Trophoblast cell (in vitro differentiated cells and primary cell): ENCODE data around the gene TBXAS1.
"Not testable (repeated sequence)": the region's sequence is repeated elsewhere in the genome, so short reads cannot be mapped to it uniquely, and the experiment has no call there.

Experiments used
- DNase-seq, 2 donors: peaks; one replicate each; pipeline ENCODE4 v3.0.0-alpha.2; 2016
- H2AFZ ChIP-seq: 2 replicates; pipeline ENCODE4 v1.6.1; 2013; ENCODE audit warnings: low read length, moderate library complexity, mild to moderate bottlenecking; ENCODE audit not compliant: insufficient read depth, poor library complexity
- H2AK5ac ChIP-seq: 2 replicates; pipeline ENCODE4 v1.6.1; 2013; ENCODE audit warnings: mild to moderate bottlenecking, low read length
- H2BK120ac ChIP-seq: 2 replicates; pipeline ENCODE4 v1.6.1; 2013; ENCODE audit warnings: low read length, mild to moderate bottlenecking, moderate library complexity; ENCODE audit not compliant: insufficient read depth, poor library complexity
- H2BK12ac ChIP-seq: 2 replicates; pipeline ENCODE4 v1.6.1; 2013; ENCODE audit warnings: mild to moderate bottlenecking, low read length, moderate library complexity
- H2BK5ac ChIP-seq: 2 replicates; pipeline ENCODE4 v1.6.1; 2013; ENCODE audit warnings: low read length, low read depth, moderate library complexity, mild to moderate bottlenecking; ENCODE audit not compliant: poor library complexity
- H3K14ac ChIP-seq: 2 replicates; pipeline ENCODE4 v1.6.1; 2013; ENCODE audit warnings: mild to moderate bottlenecking, low read length
- H3K18ac ChIP-seq: 2 replicates; pipeline ENCODE4 v1.6.1; 2013; ENCODE audit warnings: mild to moderate bottlenecking, low read length
- H3K23ac ChIP-seq: 2 replicates; pipeline ENCODE4 v1.6.1; 2013; ENCODE audit warnings: low read length
- H3K27ac ChIP-seq: 2 replicates; pipeline ENCODE4 v1.5.1; 2013; ENCODE audit warnings: low read depth, mild to moderate bottlenecking, inconsistent platforms, low read length, moderate library complexity
- H3K27me3 ChIP-seq: 2 replicates; pipeline ENCODE4 v1.6.1; 2013; ENCODE audit warnings: inconsistent platforms, mild to moderate bottlenecking, low read length, moderate library complexity; ENCODE audit not compliant: insufficient read depth
- H3K36me3 ChIP-seq, 2 experiments: 1 replicate in 1 of 2; 2 replicates in 1 of 2; pipeline ENCODE4 v1.6.1; 2013; ENCODE audit warnings: low read length in 2 of 2, mild to moderate bottlenecking in 2 of 2, moderate library complexity in 1 of 2; ENCODE audit not compliant: insufficient read depth in 2 of 2, control insufficient read depth in 1 of 2
- H3K4ac ChIP-seq: 2 replicates; pipeline ENCODE4 v1.6.1; 2013; ENCODE audit warnings: low read depth, mild to moderate bottlenecking, low read length, moderate library complexity
- H3K4me1 ChIP-seq, 2 experiments: 1 replicate in 1 of 2; 2 replicates in 1 of 2; pipeline ENCODE4 v1.6.1; 2013; ENCODE audit warnings: low read length in 2 of 2, mild to moderate bottlenecking in 2 of 2, moderate library complexity in 1 of 2; ENCODE audit not compliant: insufficient read depth in 2 of 2, control insufficient read depth in 1 of 2
- H3K4me2 ChIP-seq: 2 replicates; pipeline ENCODE4 v1.6.1; 2013; ENCODE audit warnings: inconsistent platforms, mild to moderate bottlenecking, low read length, moderate library complexity
- H3K4me3 ChIP-seq: 2 replicates; pipeline ENCODE4 v1.5.1; 2013; ENCODE audit warnings: mild to moderate bottlenecking, low read depth, low read length, inconsistent platforms
- H3K79me1 ChIP-seq: one replicate; pipeline ENCODE4 v1.6.1; 2013; ENCODE audit warnings: low read length
- H3K79me2 ChIP-seq: 2 replicates; pipeline ENCODE4 v1.6.1; 2013; ENCODE audit warnings: low read length, mild to moderate bottlenecking; ENCODE audit not compliant: control insufficient read depth, insufficient read depth, poor library complexity
- H3K9ac ChIP-seq: 2 replicates; pipeline ENCODE4 v1.6.1; 2013; ENCODE audit warnings: mild to moderate bottlenecking, low read length
- H3K9me3 ChIP-seq: 2 replicates; pipeline ENCODE4 v1.6.1; 2013; ENCODE audit warnings: low read depth, mild to moderate bottlenecking, control low read depth, inconsistent platforms, low read length; ENCODE audit not compliant: insufficient read depth
- H4K12ac ChIP-seq: 2 replicates; pipeline ENCODE4 v1.6.1; 2013; ENCODE audit warnings: low read depth, mild to moderate bottlenecking, low read length, moderate library complexity
- H4K8ac ChIP-seq: 2 replicates; pipeline ENCODE4 v1.6.1; 2013; ENCODE audit warnings: low read depth, mild to moderate bottlenecking, low read length, moderate library complexity
- H4K91ac ChIP-seq: one replicate; pipeline ENCODE4 v1.6.1; 2013; ENCODE audit warnings: low read depth, mild to moderate bottlenecking, low read length, moderate library complexity
- WGBS: extraction: QIAGEN DNeasy Blood & Tissue Kit; methylation state at CpG from one replicate; pipeline ENCODE4 v1.1.7; 2013; ENCODE audit warnings: missing lambda C conversion rate; ENCODE audit not compliant: insufficient read length, insufficient coverage; ENCODE audit errors: extremely low coverage; 5-methylcytosine and 5-hydroxymethylcytosine counted together

Gene TBXAS1

GRCh38 chr7:139829775-139830117 is 682 bp downstream of the TBXAS1 start:
- Histone ChIP-seq H3K79me1 (no peaks in the 10 kb centered on the region), H3K4ac (no peak overlapping the region), H4K91ac (no peak overlapping the region), H3K9me3 (no peaks in the 10 kb centered on the region), H3K36me3 (no peaks in the 10 kb centered on the region), H3K9ac (no peak overlapping the region), H2BK5ac (no peak overlapping the region), H4K8ac (no peak overlapping the region), H3K79me2 (no peaks in the 10 kb centered on the region), H3K14ac (no peak overlapping the region), H3K23ac (no peak overlapping the region), H3K4me2 (no peak overlapping the region), H2BK120ac (no peak overlapping the region), H3K4me3 (no peak overlapping the region), H4K12ac (no peak overlapping the region), H3K4me1 (no peaks in the 10 kb centered on the region), H3K18ac (no peak overlapping the region), H2AFZ (no peak overlapping the region), H3K27ac (no peak overlapping the region), H2AK5ac (no peak overlapping the region), H3K27me3 (no peaks in the 10 kb centered on the region), H2BK12ac (no peak overlapping the region)
- WGBS, result no CpG with 5 or more reads among the region's 3 CpGs
- DNase-seq, result no peak

GRCh38 chr7:139830292-139830691 is 1.2 kb downstream of the TBXAS1 start:
- Histone ChIP-seq H4K8ac (no peak overlapping the region), H3K27me3 (no peaks in the 10 kb centered on the region), H3K4me1 (no peaks in the 10 kb centered on the region), H4K12ac (no peak overlapping the region), H3K79me2 (no peaks in the 10 kb centered on the region), H3K79me1 (no peaks in the 10 kb centered on the region), H2AK5ac (no peak overlapping the region), H3K27ac (no peak overlapping the region), H3K4me3 (no peak overlapping the region), H3K36me3 (no peaks in the 10 kb centered on the region), H3K4ac (no peak overlapping the region), H3K9me3 (no peaks in the 10 kb centered on the region), H2BK5ac (no peak overlapping the region), H2BK12ac (no peak overlapping the region), H3K4me2 (no peak overlapping the region), H2BK120ac (no peak overlapping the region), H3K9ac (no peak overlapping the region), H3K18ac (no peak overlapping the region), H4K91ac (no peak overlapping the region), H3K14ac (no peak overlapping the region), H2AFZ (no peak overlapping the region), H3K23ac (no peak overlapping the region)
- WGBS, result no CpG with 5 or more reads among the region's 4 CpGs
- no peak for DNase-seq

- no CpG with 5 or more reads among the region's 3 CpGs for WGBS
- H3K79me1 ChIP-seq, result no peaks in the 10 kb centered on the region
- H3K4me2 ChIP-seq, result no peak overlapping the region
- H3K4me1 ChIP-seq, result no peaks in the 10 kb centered on the region
- no peaks in the 10 kb centered on the region for H3K36me3 ChIP-seq
- DNase-seq, result no peak
- H3K4me3 ChIP-seq, result no peak overlapping the region
- H2AK5ac ChIP-seq, result no peak overlapping the region
- no peaks in the 10 kb centered on the region for H3K9me3 ChIP-seq
- H4K12ac ChIP-seq, result no peak overlapping the region
- no peak overlapping the region for H3K14ac ChIP-seq
- H2BK5ac ChIP-seq, result no peak overlapping the region
- no peaks in the 10 kb centered on the region for H3K79me2 ChIP-seq
- no peak overlapping the region for H2BK12ac ChIP-seq
- no peak overlapping the region for H3K4ac ChIP-seq
- no peak overlapping the region for H2BK120ac ChIP-seq
- no peak overlapping the region for H3K27ac ChIP-seq
- H2AFZ ChIP-seq, result no peak overlapping the region
- H4K91ac ChIP-seq, result no peak overlapping the region
- no peak overlapping the region for H3K23ac ChIP-seq
- H3K9ac ChIP-seq, result no peak overlapping the region
- H3K18ac ChIP-seq, result no peak overlapping the region
- no peak overlapping the region for H4K8ac ChIP-seq
- no peaks in the 10 kb centered on the region for H3K27me3 ChIP-seq
Observed at GRCh38 chr7:139830782-139831501, 1.9 kb downstream of the TBXAS1 start.

GRCh38 chr7:139835848-139836247 is 6.8 kb downstream of the TBXAS1 start:
- WGBS, result no CpG with 5 or more reads among the region's 1 CpG
- not testable (repeated sequence) for H3K4me2 ChIP-seq

More at GRCh38 chr7:139835848-139836247, 6.8 kb downstream of the TBXAS1 start:
- H2AK5ac ChIP-seq, DNase-seq, H2BK12ac ChIP-seq, H3K4me3 ChIP-seq, H3K23ac ChIP-seq, H4K91ac ChIP-seq, H4K8ac ChIP-seq, H3K27ac ChIP-seq, H3K4me1 ChIP-seq, H3K79me1 ChIP-seq, H3K4ac ChIP-seq, H3K79me2 ChIP-seq, H3K18ac ChIP-seq, H3K9me3 ChIP-seq, H3K27me3 ChIP-seq, H4K12ac ChIP-seq, H3K14ac ChIP-seq, H2BK120ac ChIP-seq, H2AFZ ChIP-seq, H2BK5ac ChIP-seq, H3K9ac ChIP-seq, H3K36me3 ChIP-seq: not testable (repeated sequence)
